Caco-2 (cell line): ENCODE results near the gene LSM10. TPM values are rescaled to one million over a fixed set of nuclear protein-coding genes. Genes with fewer than 3 reads are reported as not detected.
A peak's percentile ranks its signal among the peaks of the same experiment; 100 is the strongest.

Experiments
- BruUV-seq: library from RNA; stranded (reverse); fragments of 400-500 nt; replicated peaks from 2 replicates; lab custom pipeline; 2021; lab: Mats Ljungman, UMichigan
- CTCF ChIA-PET: fragments of 300-600 bp; sonication (Branson Sonifier 250); formaldehyde crosslinking; loops from one replicate; lab custom pipeline; 2022; ENCODE audit warnings: antibody characterized with exemption; lab: Charles Lee
- POLR2A ChIA-PET: fragments of 300-600 bp; sonication (Branson Sonifier 250); formaldehyde crosslinking; loops from one replicate; lab custom pipeline; 2022; ENCODE audit warnings: antibody characterized with exemption; lab: Charles Lee
- DNase-seq, 2 experiments: peaks; one replicate each; pipeline versions ENCODE4 v3.0.0 to v3.0.0-alpha.2; 2020 to 2022
- H3K27me3 ChIP-seq: replicated peaks from 2 replicates; pipeline ENCODE4 v1.6.0; 2011; ENCODE audit warnings: low read length; ENCODE audit not compliant: control insufficient read depth, insufficient read depth
- H3K36me3 ChIP-seq: 2 replicates; pipeline ENCODE4 v1.5.1; 2011; ENCODE audit warnings: low read length; ENCODE audit not compliant: control insufficient read depth, insufficient read depth
- H3K4me1 ChIP-seq: fragments of 250-450 bp; sonication (Bioruptor Pico); 2 replicates; pipeline ENCODE4 v1.5.1; 2020; ENCODE audit warnings: mild to moderate bottlenecking
- H3K4me3 ChIP-seq: 2 replicates; pipeline ENCODE4 v1.5.1; 2011; ENCODE audit warnings: low read depth, mild to moderate bottlenecking, control low read depth, low read length
- H3K9me3 ChIP-seq: fragments of 250-450 bp; sonication (Bioruptor Pico); 2 replicates; pipeline ENCODE4 v1.5.1; 2020; ENCODE audit warnings: mild to moderate bottlenecking, moderate library complexity
- H3K27ac Mint-ChIP-seq: one replicate; pipeline ENCODE4 v1.8.0; 2022; ENCODE audit warnings: mixed read lengths; ENCODE audit not compliant: unreplicated experiment
- H3K27me3 Mint-ChIP-seq: one replicate; pipeline ENCODE4 v1.8.0; 2022; ENCODE audit warnings: mixed read lengths; ENCODE audit not compliant: insufficient read depth, unreplicated experiment
- H3K36me3 Mint-ChIP-seq: one replicate; pipeline ENCODE4 v1.8.0; 2022; ENCODE audit warnings: mild to moderate bottlenecking, mixed read lengths; ENCODE audit not compliant: insufficient read depth, unreplicated experiment
- H3K4me1 Mint-ChIP-seq: one replicate; pipeline ENCODE4 v1.8.0; 2022; ENCODE audit warnings: low read depth, mixed read lengths; ENCODE audit not compliant: unreplicated experiment
- H3K4me3 Mint-ChIP-seq: one replicate; pipeline ENCODE4 v1.8.0; 2022; ENCODE audit warnings: mild to moderate bottlenecking, moderate library complexity, mixed read lengths; ENCODE audit not compliant: unreplicated experiment
- H3K9me3 Mint-ChIP-seq: one replicate; pipeline ENCODE4 v1.8.0; 2022; ENCODE audit warnings: mixed read lengths; ENCODE audit not compliant: unreplicated experiment
- CTCF ChIP-seq, 2 experiments: fragments of 200-600 bp in 1 of 2; IDR thresholded peaks; 1 replicate in 1 of 2; 2 replicates in 1 of 2; pipeline versions ENCODE4 v1.5.1 to v1.8.0; 2011 to 2022; ENCODE audit warnings: antibody characterized with exemption in 1 of 2, control low read depth in 1 of 2, inconsistent platforms in 1 of 2, low read depth in 1 of 2, low read length in 1 of 2, mild to moderate bottlenecking in 1 of 2, moderate library complexity in 1 of 2; ENCODE audit not compliant: insufficient read depth in 1 of 2, severe bottlenecking in 1 of 2, unreplicated experiment in 1 of 2
- intact Hi-C: fragments of 100-400 bp; cut with micrococcal nuclease; formaldehyde crosslinking; loops from one replicate; pipeline ENCODE4 v1.10.0; 2022; ENCODE audit not compliant: unreplicated experiment
- total RNA-seq: library from RNA; stranded (reverse); gene quantifications from 2 replicates; pipeline ENCODE4 v1.2.3, GENCODE V29; 2022

LSM10 gene
- total RNA-seq, 1 experiment from 2014 or later = 20.7 TPM

GRCh38 chr1:36382231-36382630 is 15.5 kb downstream of the LSM10 start:
- no peak overlapping the region for H3K4me3 Mint-ChIP-seq
- CTCF ChIA-PET = no interaction called here
- POLR2A ChIA-PET = no interaction called here

GRCh38 chr1:36381405-36381804 is 16.3 kb downstream of the LSM10 start:
- no TSS peak for BruUV-seq
- Histone ChIP-seq H3K4me3 (no peak overlapping the region), H3K27me3 (no peaks in the 10 kb centered on the region), H3K36me3 (no peaks in the 10 kb centered on the region), H3K9me3 (no peaks in the 10 kb centered on the region), H3K4me1 (peaks cover 3% of the 10 kb centered on the region; the same call in 1 of the 2 replicates)
- POLR2A ChIA-PET = no interaction called here
- intact Hi-C loops = loop anchor here (10.0 kb wide), 1 partner anchor 157 kb away; the partner anchor contains the start of gene THRAP3
- DNase-seq = no peak
- Mint-ChIP-seq H3K4me3 (no peak overlapping the region), H3K27me3 (no peaks in the 10 kb centered on the region), H3K27ac (peak overlapping the region; percentile 72), H3K36me3 (peaks cover 24% of the 10 kb centered on the region), H3K9me3 (no peaks in the 10 kb centered on the region), H3K4me1 (peaks cover 33% of the 10 kb centered on the region)
- TF ChIP-seq CTCF (IDR thresholded peaks at IDR 0.05; ENCODE audit: insufficient read depth in 1 of 2, low read depth in 1 of 2, low read length in 1 of 2, severe bottlenecking in 1 of 2, unreplicated experiment in 1 of 2) = no peak
- CTCF ChIA-PET = no interaction called here

More at GRCh38 chr1:36382231-36382630, 15.5 kb downstream of the LSM10 start:
- intact Hi-C loops = loop anchor here (10.0 kb wide), 1 partner anchor 157 kb away; the partner anchor contains the start of gene THRAP3
- Mint-ChIP-seq H3K4me1 (peaks cover 35% of the 10 kb centered on the region), H3K27me3 (no peaks in the 10 kb centered on the region), H3K36me3 (peaks cover 27% of the 10 kb centered on the region), H3K27ac (no peak overlapping the region), H3K9me3 (no peaks in the 10 kb centered on the region)
- no peak for DNase-seq
- no TSS peak for BruUV-seq
- no peak overlapping the region for H3K4me3 ChIP-seq
- H3K36me3 ChIP-seq = no peaks in the 10 kb centered on the region
- peaks cover 9% of the 10 kb centered on the region; the same call in 1 of the 2 replicates for H3K4me1 ChIP-seq
- H3K9me3 ChIP-seq = no peaks in the 10 kb centered on the region
- TF ChIP-seq CTCF (IDR thresholded peaks at IDR 0.05; ENCODE audit: insufficient read depth in 1 of 2, low read depth in 1 of 2, low read length in 1 of 2, severe bottlenecking in 1 of 2, unreplicated experiment in 1 of 2) = no peak
- H3K27me3 ChIP-seq = no peaks in the 10 kb centered on the region

GRCh38 chr1:36380782-36381181 is 16.9 kb downstream of the LSM10 start:
- Mint-ChIP-seq H3K27me3 (no peaks in the 10 kb centered on the region), H3K9me3 (no peaks in the 10 kb centered on the region), H3K4me1 (peaks cover 33% of the 10 kb centered on the region), H3K36me3 (peaks cover 17% of the 10 kb centered on the region), H3K27ac (peak overlapping the region; percentile 72), H3K4me3 (no peak overlapping the region)
- CTCF ChIA-PET = no interaction called here
- TF ChIP-seq CTCF (IDR thresholded peaks at IDR 0.05; ENCODE audit: insufficient read depth in 1 of 2, low read depth in 1 of 2, low read length in 1 of 2, severe bottlenecking in 1 of 2, unreplicated experiment in 1 of 2) = no peak
- intact Hi-C loops = loop anchor here (10.0 kb wide), 1 partner anchor 156 kb away; the partner anchor contains the start of gene THRAP3
- H3K36me3 ChIP-seq = no peaks in the 10 kb centered on the region
- no peaks in the 10 kb centered on the region for H3K9me3 ChIP-seq
- DNase-seq = no peak
- POLR2A ChIA-PET = no interaction called here
- no peak overlapping the region for H3K4me3 ChIP-seq
- H3K4me1 ChIP-seq = peaks cover 3% of the 10 kb centered on the region; the same call in 1 of the 2 replicates
- no peaks in the 10 kb centered on the region for H3K27me3 ChIP-seq
- BruUV-seq = no TSS peak
